CMK (cell line): ENCODE measurements around the gene GAS7.
"Not testable (repeated sequence)": the region's sequence is repeated elsewhere in the genome, so short reads cannot be mapped to it uniquely, and the experiment has no call there.

Experiments used
- DNase-seq: peaks from one replicate; pipeline ENCODE4 v3.0.0-alpha.2; 2010; ENCODE audit warnings: low read depth

The GAS7 gene

GRCh38 chr17:10021272-10021984 lies 177.0 kb downstream of the GAS7 start:
- no peak for DNase-seq

- DNase-seq, result no peak
Measured at GRCh38 chr17:10019941-10020451, 178.4 kb downstream of the GAS7 start.

DNA sequence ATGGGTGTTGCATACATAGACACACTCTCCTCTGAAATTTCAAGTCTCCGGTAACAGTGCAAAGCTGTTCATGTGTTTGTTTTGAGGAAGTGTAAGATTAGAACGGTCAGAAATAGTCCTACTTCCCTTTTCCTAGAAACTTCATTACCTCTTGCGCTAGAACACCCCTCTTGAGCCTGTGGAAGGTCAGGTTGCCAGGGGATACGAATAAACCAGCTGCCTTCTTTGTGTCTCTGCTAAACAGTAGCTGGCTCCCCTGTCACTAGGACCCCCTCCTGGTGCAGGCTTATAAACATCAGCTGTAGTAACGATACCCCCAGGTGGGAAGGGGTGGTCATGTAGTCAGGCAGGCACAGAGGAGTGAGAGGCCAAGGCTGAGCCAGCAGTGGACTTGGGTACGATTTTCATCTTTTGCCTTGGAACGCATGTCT lies 179.9 kb downstream of the GAS7 start:
- DNase-seq, result no peak

GRCh38 chr17:10016958-10017570 lies 181.3 kb downstream of the GAS7 start:
- not testable (repeated sequence) for DNase-seq

- no peak for DNase-seq
Measured at GRCh38 chr17:10013365-10014112, 184.9 kb downstream of the GAS7 start.

- DNase-seq, result no peak
Measured at GRCh38 chr17:10010752-10011151, 187.7 kb downstream of the GAS7 start.

- no peak for DNase-seq
Measured at GRCh38 chr17:10003705-10004104, 194.7 kb downstream of the GAS7 start.

DNA sequence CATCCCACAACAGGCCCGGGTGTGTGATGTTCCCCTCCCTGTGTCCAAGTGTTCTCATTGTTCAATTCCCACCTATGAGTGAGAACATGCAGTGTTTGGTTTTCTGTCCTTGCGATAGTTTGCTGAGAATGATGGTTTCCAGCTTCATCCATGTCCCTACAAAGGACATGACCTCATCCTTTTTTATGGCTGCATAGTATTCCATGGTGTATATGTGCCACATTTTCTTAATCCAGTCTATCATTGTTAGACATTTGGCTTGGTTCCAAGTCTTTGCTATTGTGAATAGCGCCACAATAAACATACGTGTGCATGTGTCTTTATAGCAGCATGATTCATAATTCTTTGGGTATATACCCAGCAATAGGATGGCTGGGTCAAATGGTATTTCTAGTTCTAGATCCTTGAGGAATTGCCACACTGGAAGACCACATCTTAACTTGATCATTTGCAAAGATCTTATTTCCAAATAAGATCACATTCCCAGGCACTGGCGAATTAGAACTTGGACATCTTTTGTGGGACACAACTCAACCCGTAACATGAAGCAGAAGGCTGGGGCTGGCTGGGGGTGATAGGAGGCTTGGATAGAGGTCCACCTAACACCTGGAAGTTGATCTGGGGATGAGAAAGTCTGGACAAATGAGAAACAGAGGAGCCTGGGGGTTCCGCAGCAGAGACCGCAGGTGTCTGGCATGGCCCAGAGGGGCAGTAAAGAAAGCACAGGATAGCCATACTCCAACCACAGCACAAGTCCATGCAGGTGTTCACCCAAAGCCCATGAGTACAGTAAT lies 195.6 kb downstream of the GAS7 start:
- not testable (repeated sequence) for DNase-seq

- no peak for DNase-seq
Measured at GRCh38 chr17:10001306-10001873, 197.0 kb downstream of the GAS7 start.

- no peak for DNase-seq
Measured at GRCh38 chr17:9999919-10000695, 198.3 kb downstream of the GAS7 start.

DNA sequence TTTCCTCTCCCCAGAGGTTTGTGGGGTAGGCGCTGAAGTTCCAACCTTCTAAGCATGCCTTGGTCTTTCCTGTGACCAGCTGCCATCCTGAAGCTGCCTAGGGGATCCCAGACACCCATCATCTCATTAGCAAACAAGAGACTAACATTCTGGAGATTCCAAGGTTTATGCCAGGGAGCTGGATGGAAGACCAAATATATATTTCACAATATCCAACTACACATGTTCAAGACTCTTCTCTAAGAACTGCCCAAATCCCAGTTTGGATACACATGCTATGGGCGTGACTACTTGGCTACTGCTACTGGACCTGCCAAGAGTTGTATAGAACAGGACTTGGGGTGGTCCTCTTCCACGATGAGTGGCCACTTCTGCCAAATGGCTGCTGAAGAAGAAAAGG lies 200.3 kb downstream of the GAS7 start:
- no peak for DNase-seq

- DNase-seq, result no peak
Measured at GRCh38 chr17:9994761-9995160, 203.6 kb downstream of the GAS7 start.

- DNase-seq, result no peak
Measured at GRCh38 chr17:9991796-9992195, 206.6 kb downstream of the GAS7 start.

DNA sequence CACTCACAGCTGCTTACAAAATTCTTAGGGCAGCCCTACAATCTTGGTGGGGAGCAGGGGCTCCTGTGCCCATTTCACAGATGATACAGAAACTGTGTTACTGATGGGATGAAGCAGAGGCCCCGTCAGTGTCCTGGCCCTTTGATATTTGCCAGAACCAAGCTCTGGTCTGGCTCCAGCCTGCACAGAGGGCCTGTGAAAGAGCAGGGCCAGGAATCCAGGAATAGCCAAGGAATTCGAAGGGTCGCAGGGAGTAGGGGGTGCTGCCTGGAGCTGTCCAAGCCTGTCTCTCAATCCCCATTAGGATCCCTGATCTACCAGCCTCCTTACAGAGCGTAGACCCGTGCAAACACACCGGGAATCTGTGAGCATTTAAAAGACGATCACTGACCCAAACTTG lies 207.1 kb downstream of the GAS7 start:
- no peak for DNase-seq

- no peak for DNase-seq
Measured at GRCh38 chr17:9987779-9988585, 210.4 kb downstream of the GAS7 start.

GRCh38 chr17:9986754-9987382 lies 211.5 kb downstream of the GAS7 start:
- no peak for DNase-seq

- no peak for DNase-seq
Measured at GRCh38 chr17:9985646-9986045, 212.8 kb downstream of the GAS7 start.

GRCh38 chr17:9984768-9985167 lies 213.6 kb downstream of the GAS7 start:
- no peak for DNase-seq

GRCh38 chr17:9982159-9982558 lies 216.2 kb downstream of the GAS7 start:
- DNase-seq, result no peak
